Measurements from ENCODE around the gene UFSP1.
"Not testable (repeated sequence)": the region's sequence is repeated elsewhere in the genome, so short reads cannot be mapped to it uniquely, and the experiment has no call there.

Gene UFSP1

GRCh38 chr7:100888988-100889750, at the start of gene UFSP1:
Gene UFSP1, minus strand, starts transcription at chr7:100889715. Its CDS starts 444 bp downstream, at chr7:100889271.
- no peak for DNase-seq

- not testable (repeated sequence) for DNase-seq
Measured at GRCh38 chr7:100936167-100936566, 46.7 kb upstream of the UFSP1 start.

GRCh38 chr7:100935381-100935780, 45.9 kb upstream of the UFSP1 start:
- DNase-seq, result not testable (repeated sequence)

GRCh38 chr7:100933734-100934133, 44.2 kb upstream of the UFSP1 start:
- no peak for DNase-seq

GRCh38 chr7:100929808-100930174, 40.3 kb upstream of the UFSP1 start:
- no peak for DNase-seq

- DNase-seq, result not testable (repeated sequence)
Measured at GRCh38 chr7:100923616-100924015, 34.1 kb upstream of the UFSP1 start.

GRCh38 chr7:100921039-100921438, 31.5 kb upstream of the UFSP1 start:
- DNase-seq, result no peak

- not testable (repeated sequence) for DNase-seq
Measured at GRCh38 chr7:100919779-100920437, 30.4 kb upstream of the UFSP1 start.

GRCh38 chr7:100919335-100919734, 29.8 kb upstream of the UFSP1 start:
- DNase-seq, result not testable (repeated sequence)

GRCh38 chr7:100914879-100915447, 25.4 kb upstream of the UFSP1 start:
- no peak for DNase-seq

GRCh38 chr7:100914208-100914878, 24.8 kb upstream of the UFSP1 start:
- no peak for DNase-seq

- DNase-seq, result no peak
Measured at GRCh38 chr7:100911484-100911883, 22.0 kb upstream of the UFSP1 start.

- DNase-seq, result not testable (repeated sequence)
Measured at GRCh38 chr7:100910443-100910842, 20.9 kb upstream of the UFSP1 start.

- no peak for DNase-seq
Measured at GRCh38 chr7:100908512-100908911, 19.0 kb upstream of the UFSP1 start.

- no peak for DNase-seq
Measured at GRCh38 chr7:100902638-100903037, 13.1 kb upstream of the UFSP1 start.

- no peak for DNase-seq
Measured at GRCh38 chr7:100901921-100902332, 12.4 kb upstream of the UFSP1 start.

- DNase-seq, result no peak
Measured at GRCh38 chr7:100900978-100901377, 11.5 kb upstream of the UFSP1 start.

GRCh38 chr7:100899432-100899831, 9.9 kb upstream of the UFSP1 start:
- DNase-seq, result no peak

GRCh38 chr7:100897772-100898454, 8.4 kb upstream of the UFSP1 start:
- DNase-seq, result no peak

GRCh38 chr7:100896732-100897608, 7.5 kb upstream of the UFSP1 start:
- peak; percentile 67 for DNase-seq

- peak; percentile 60 for DNase-seq
Measured at GRCh38 chr7:100895956-100896731, 6.6 kb upstream of the UFSP1 start.

Data from CD4-positive, alpha-beta T cell treated with Interleukin-17A for 1 hour (primary cell).